Calu3 (cell line): ENCODE results near the gene EZR. TPM values are rescaled to one million over a fixed set of nuclear protein-coding genes. Genes with fewer than 3 reads are reported as not detected.

Experiments used
- microRNA-seq: library from miRNA; unstranded; fragments of <30 nt; microRNA quantifications from one replicate; pipeline ENCODE4 v1.2.0, GENCODE V29; 2022
- total RNA-seq: library from RNA; stranded (reverse); gene quantifications from 2 replicates; pipeline ENCODE4 v1.2.3, GENCODE V29; 2022

Gene EZR
- total RNA-seq, 1 experiment from 2014 or later = 935 TPM

Small RNA genes lying within 50 kb of the gene (microRNA-seq; reads per million reads assigned to microRNA genes)
- gene MIR3918 = 1.8 reads per million

Other genes starting within 250 kb of the EZR start
- 156 and 167 TPM in 2 replicates for gene DYNLT1, start 174.6 kb downstream of the EZR start, total RNA-seq
- 14.2 and 15.0 TPM in 2 replicates for gene SYTL3, start 169.3 kb downstream of the EZR start, total RNA-seq
- 12.5 and 14.6 TPM in 2 replicates for gene RSPH3, start 180.8 kb upstream of the EZR start, total RNA-seq
- gene TAGAP, start 225.6 kb upstream of the EZR start, total RNA-seq = 0.17 and 0.64 TPM in 2 replicates